ENCODE data around the gene DNASE1L2. TPM values are rescaled to one million over a fixed set of nuclear protein-coding genes. Genes with fewer than 3 reads are reported as not detected.

Gene DNASE1L2
- total and polyA plus RNA-seq, 2 of the 8 experiments (the other 6 are each of a cell fraction or from before 2014, with no cell fraction given), result 0.35 to 0.97 TPM

GRCh38 chr16:2194852-2195321, 41.4 kb upstream of the DNASE1L2 start (continued):
- no peak for TF ChIP-seq POLR2A (IDR thresholded peaks at IDR 0.05; ENCODE audit: control extremely low read depth in 1 of 2, low read depth in 2 of 2, low read length in 2 of 2)
- TF ChIP-seq RAD21 (IDR thresholded peaks at IDR 0.05 in 1 of 2, conservative IDR thresholded peaks at IDR 0.05 in 1 of 2; ENCODE audit: low read depth in 2 of 2, low read length in 2 of 2), result peak; percentile 88
- no peak for TF ChIP-seq JUND (IDR thresholded peaks at IDR 0.05; ENCODE audit: low read length)
- no peak for TF ChIP-seq SIX5 (IDR thresholded peaks at IDR 0.05; ENCODE audit: low read depth, low read length)
- TF ChIP-seq NANOG (IDR thresholded peaks at IDR 0.05; ENCODE audit: insufficient read depth, low read depth, low read length, poor library complexity, severe bottlenecking), result no peak
- no peak for TF ChIP-seq MAFK (IDR thresholded peaks at IDR 0.05; ENCODE audit: low read depth, low read length)
- TF ChIP-seq CBX5 (IDR thresholded peaks at IDR 0.05; ENCODE audit: low read depth, low read length), result no peak
- no peak for TF ChIP-seq GTF2F1 (IDR thresholded peaks at IDR 0.05; ENCODE audit: borderline replicate concordance, low read depth, low read length)
- no peak for TF ChIP-seq CREB1 (IDR thresholded peaks at IDR 0.05)
- no peak for TF ChIP-seq TEAD4 (IDR thresholded peaks at IDR 0.05; ENCODE audit: low read depth, low read length)
- TF ChIP-seq TAF1 (IDR thresholded peaks at IDR 0.05; ENCODE audit: low read depth, low read length), result no peak
- TF ChIP-seq CHD2 (IDR thresholded peaks at IDR 0.05; ENCODE audit: low read length), result no peak
- TF ChIP-seq RBBP5 (IDR thresholded peaks at IDR 0.05; ENCODE audit: borderline replicate concordance, low read depth, low read length), result no peak
- TF ChIP-seq RFX5 (IDR thresholded peaks at IDR 0.05; ENCODE audit: borderline replicate concordance, low read depth, low read length), result no peak
- no peak for TF ChIP-seq POLR2AphosphoS5 (IDR thresholded peaks at IDR 0.05; ENCODE audit: low read depth, low read length)
- TF ChIP-seq TCF12 (IDR thresholded peaks at IDR 0.05; ENCODE audit: low read depth, low read length), result 0 out of 2 replicates have a peak, but pooled peaks have one; percentile 75
- TF ChIP-seq SUZ12 (IDR thresholded peaks at IDR 0.05; ENCODE audit: low read length), result no peak
- no peak for TF ChIP-seq JUN (IDR thresholded peaks at IDR 0.05; ENCODE audit: low read depth, low read length)
- no peak for TF ChIP-seq SIRT6 (IDR thresholded peaks at IDR 0.05; ENCODE audit: low read length)
- no peak for TF ChIP-seq CEBPB (IDR thresholded peaks at IDR 0.05; ENCODE audit: low read depth, low read length)
- TF ChIP-seq, protein P1, sequence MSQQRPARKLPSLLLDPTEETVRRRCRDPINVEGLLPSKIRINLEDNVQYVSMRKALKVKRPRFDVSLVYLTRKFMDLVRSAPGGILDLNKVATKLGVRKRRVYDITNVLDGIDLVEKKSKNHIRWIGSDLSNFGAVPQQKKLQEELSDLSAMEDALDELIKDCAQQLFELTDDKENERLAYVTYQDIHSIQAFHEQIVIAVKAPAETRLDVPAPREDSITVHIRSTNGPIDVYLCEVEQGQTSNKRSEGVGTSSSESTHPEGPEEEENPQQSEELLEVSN (IDR thresholded peaks at IDR 0.05), result no peak
- no peak for TF ChIP-seq ASH2L (IDR thresholded peaks at IDR 0.05; ENCODE audit: low read length)

All from H1 (cell line).